ENCODE measurements around the gene RASGRF1.

The RASGRF1 gene

GRCh38 chr15:78983146-78983918 lies 107.2 kb downstream of the RASGRF1 start:
- DNase-seq, result no peak

- DNase-seq, result no peak
These were observed 107.8 kb downstream of the RASGRF1 start for GRCh38 chr15:78982736-78983135.

DNA sequence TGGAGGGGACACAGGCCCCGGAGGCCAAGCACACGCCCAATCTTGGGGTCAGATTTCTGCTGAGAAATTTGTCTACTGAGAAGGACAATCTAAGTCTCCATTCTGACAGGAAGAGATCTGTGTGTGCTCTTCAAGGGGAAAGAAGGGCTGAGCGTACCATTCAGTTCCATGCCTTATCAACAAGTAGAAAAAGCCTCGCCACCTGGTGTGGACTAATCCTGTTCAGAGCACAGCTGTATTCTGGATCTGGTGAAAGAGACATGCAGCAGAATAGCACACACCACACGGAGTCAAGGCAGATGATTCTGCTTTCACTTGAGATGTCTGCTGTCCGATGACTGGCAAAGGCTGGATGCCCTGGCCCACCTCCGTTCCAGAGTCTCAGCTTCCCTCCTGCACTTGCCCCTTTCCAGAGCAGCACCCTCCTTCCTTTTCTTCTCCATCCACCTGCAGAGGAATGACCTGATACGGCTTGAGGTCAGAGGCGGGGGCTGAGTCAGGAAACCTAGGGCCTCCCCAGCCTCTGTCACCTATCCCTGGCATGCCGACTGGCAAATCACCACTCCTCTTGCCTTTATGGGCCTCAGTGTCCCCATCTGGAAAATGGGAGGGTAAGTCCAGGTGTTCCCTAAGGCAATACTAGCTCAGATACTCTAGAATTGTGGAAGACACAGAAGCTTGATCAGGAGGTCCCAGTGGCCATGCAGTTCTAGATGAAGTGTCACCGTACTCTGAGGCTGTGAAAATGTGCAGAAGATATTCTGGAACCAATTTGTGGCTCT lies 108.9 kb downstream of the RASGRF1 start:
- DNase-seq, result no peak

DNA sequence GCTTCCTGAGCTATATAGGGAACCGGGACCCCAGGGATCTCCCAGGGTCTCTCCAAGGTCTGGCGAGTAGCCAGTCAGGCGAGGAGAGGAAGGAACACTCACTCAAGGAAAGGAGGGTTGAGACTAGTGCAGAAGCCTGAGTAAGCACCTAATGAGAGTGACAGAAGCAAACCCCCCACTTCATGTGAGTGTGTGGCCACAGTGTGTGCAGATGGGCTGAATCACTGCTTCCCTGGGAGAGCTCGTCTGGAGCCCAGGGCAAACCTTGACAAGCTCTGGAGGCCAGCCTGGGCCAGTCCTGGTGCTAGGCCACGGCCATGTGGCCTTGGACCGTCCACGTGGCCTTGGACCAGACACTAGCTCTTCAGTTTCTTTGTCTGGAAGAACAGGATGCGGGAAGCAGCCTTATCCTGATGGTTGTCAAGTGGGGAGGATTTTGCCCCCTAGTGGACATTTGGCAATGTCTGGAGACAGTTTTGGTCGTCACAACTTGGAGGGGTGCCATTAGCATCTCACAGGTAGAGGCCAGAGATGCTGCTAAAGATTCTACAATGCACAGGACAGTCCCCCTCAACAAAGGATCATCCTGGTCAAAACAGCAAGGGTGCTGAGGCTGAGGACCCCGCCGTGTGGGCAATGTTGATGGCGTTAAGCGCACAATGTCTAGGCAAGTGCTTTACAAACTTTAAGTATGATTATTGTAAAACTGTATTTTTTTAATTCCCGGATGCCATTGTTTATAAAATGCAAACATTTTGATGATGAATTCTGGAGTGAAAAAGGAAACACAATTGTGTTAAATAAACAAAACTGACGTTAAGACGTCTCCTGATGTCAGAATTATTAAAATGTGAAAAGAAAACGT lies 110.9 kb downstream of the RASGRF1 start:
- DNase-seq, result peak; percentile 18

GRCh38 chr15:78978601-78979179 lies 111.9 kb downstream of the RASGRF1 start:
- DNase-seq, result no peak

DNA sequence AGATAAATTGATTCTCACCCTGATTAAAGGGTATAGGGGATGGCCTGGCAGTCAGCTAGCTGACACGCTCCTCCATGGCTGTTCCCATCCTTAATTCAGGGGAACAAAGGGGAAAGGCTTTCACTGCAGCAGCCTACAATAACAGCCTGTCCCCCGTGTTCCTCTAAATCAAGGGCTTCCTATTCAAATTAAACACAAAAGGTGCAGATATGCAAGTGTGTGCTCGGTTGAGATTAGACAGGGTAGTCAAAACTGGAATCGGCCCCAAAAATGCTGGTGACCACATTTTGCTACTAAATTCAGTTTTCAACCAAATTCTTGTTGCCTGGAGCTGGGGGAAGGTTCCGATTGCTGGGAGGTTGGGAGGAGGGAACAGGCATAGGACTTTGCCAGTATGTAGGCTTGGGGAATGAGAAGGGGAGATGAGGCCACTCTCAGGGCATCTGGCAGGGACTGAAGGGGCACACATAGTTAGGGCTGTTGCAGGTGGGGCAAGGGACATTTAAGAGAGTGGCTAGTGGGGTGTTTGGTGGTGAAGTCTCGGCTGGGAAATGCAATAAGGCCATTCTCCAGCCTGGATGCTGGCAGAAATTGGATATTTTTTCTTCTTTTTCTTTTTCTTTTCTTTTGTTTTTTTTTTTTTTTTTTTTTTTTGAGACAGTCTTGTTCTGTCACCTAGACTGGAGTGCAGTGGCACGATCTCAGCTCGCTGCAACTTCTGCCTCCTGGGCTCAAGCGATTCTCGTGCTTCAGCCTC lies 112.8 kb downstream of the RASGRF1 start:
- no peak for DNase-seq

GRCh38 chr15:78977091-78977571 lies 113.4 kb downstream of the RASGRF1 start:
- no peak for DNase-seq

DNA sequence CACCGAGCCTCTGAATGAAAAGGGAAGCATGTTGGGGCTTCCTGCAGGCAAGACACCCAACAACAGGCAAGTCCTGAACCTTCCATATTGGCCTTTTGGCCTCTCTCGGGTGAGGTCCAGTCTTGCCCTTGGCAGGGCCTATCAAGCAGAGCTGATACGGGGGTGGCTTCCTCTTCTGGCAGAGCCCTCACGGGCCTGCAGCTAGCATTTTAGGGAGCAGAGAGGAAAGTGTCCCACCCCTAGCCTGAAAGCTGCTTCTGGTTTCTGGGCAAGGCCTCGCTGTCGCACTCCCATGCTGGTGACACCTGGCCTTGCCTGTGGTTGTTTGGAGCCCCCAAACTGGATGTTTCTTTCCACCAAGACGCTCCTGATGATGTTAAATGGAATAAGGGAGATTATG lies 113.9 kb downstream of the RASGRF1 start:
- no peak for DNase-seq

DNA sequence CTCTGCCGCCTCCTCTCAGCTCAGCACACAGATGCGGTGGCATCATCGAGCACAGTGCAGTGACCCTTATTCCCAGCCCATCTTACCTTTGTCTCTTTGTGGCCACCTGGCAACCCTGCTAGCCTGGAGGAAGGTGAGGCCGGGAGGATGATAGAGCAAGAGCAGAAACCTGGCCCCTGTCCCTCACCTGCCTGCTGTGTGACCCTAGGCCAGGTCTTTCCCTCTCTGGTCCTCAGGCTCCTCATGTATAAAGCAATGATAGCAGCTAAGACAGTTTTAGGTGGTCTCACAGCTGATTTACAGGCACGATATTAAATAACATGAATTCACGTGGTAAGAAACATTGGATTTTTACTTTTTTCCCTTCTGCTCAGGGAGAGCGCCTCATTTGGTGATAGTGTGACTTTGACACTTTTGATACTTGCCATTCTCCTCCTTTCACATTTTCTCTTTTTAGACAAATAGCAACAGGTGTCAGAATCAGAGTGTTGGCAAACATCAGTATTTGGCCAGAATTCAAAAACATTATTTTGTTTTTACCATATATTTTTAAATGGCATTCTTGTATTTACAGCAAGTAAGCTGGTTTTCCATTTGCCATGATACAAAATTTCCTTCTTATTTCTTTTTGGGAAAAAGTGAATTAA lies 116.2 kb downstream of the RASGRF1 start:
- no peak for DNase-seq

- DNase-seq, result no peak
These were observed 120.8 kb downstream of the RASGRF1 start for GRCh38 chr15:78969687-78970349.

GRCh38 chr15:78968539-78969271 lies 121.9 kb downstream of the RASGRF1 start:
- DNase-seq, result no peak

DNA sequence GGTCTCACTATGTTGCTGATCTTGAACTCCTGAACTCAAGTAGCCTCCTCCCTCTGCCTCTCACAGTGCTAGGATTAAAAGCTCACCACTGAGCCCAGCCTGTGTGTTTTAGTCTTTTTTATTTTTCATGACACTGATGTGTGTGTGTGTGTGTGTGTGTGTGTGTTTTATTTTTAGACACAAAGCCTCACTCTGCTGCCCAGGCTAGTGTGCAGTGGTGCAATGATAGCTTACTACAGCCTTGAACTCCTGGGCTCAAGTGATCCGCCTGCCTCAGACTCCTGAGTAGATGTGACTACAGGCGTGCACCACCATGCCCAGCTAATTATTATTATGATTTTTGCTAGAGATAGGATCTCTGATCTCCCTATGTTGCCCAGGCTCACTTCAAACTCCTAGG lies 122.5 kb downstream of the RASGRF1 start:
- DNase-seq, result no peak

DNA sequence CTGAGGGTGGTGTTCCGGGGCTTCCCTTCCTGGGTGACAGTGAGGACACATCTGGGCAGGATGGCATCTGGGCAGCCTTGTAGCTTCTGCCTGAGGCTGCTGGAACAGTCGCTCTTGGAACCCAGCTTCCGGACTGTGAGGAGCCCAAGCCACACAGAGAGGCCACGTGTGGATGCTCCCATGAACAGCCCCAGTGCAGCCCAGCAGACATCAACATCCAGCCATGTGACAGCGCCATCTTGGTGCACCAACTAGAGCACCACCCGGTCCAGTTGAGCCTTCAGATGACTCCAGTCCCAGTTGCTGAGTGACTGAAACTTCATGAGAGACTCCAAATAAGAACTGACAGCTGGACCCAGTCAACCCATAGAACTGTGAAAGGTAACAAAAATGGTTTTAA lies 130.3 kb downstream of the RASGRF1 start:
- DNase-seq, result no peak

DNA sequence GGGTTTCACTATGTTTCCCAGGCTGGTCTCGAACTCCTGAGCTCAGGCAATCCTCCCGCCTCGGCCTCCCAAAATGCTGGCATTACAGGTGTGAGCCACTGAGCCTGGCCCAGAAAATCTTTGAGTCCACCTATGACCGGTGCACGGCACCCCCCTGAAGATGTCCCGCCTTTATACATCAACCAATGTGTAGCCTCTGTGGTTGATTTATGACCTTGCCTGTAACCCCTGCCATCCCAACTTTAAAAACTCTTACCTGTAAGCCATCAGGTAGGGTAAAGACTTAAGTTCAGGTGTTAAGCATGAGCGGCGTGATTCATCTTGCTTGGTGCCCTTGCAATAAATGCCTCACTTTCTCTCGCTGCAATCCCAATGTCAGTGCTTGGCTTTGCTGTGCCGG lies 131.2 kb downstream of the RASGRF1 start:
- no peak for DNase-seq

- no peak for DNase-seq
These were observed 133.0 kb downstream of the RASGRF1 start for GRCh38 chr15:78957416-78958093.

GRCh38 chr15:78956937-78957336 lies 133.6 kb downstream of the RASGRF1 start:
- no peak for DNase-seq

GRCh38 chr15:78955355-78955754 lies 135.2 kb downstream of the RASGRF1 start:
- no peak for DNase-seq

GRCh38 chr15:78951841-78952238 lies 138.7 kb downstream of the RASGRF1 start:
- DNase-seq, result no peak
